ENCODE measurements around the gene FSCN2. TPM values are rescaled to one million over a fixed set of nuclear protein-coding genes. Genes with fewer than 3 reads are reported as not detected.

The FSCN2 gene
- total RNA-seq, 2 donors from 2014 or later, result 1.0 to 1.8 TPM

- peaks cover 41% of the 10 kb centered on the region for H3K36me3 Mint-ChIP-seq (ENCODE audit: low read depth)
- no peak overlapping the region for H3K4me3 ChIP-seq (ENCODE audit: low read length)
- 89 to 94% methylated on average over 22 to 36 of the region's 36 CpGs for WGBS, 2 experiments (ENCODE audit: insufficient coverage in 1 of 2, insufficient read length in 1 of 2)
- peaks cover 32% of the 10 kb centered on the region for H3K36me3 ChIP-seq (ENCODE audit: control insufficient read depth, insufficient read depth, low read length)
- no peaks in the 10 kb centered on the region for H3K27me3 ChIP-seq (ENCODE audit: control insufficient read depth, insufficient read depth, low read length, poor library complexity, severe bottlenecking)
- no peak overlapping the region for H3K27ac Mint-ChIP-seq
- no peak for DNase-seq
- no peaks in the 10 kb centered on the region for H3K27me3 Mint-ChIP-seq (ENCODE audit: insufficient read depth)
- H3K27ac ChIP-seq (ENCODE audit: low read depth, low read length), result no peak overlapping the region
- no peaks in the 10 kb centered on the region for H3K9me3 ChIP-seq (ENCODE audit: control insufficient read depth, low read length)
- H3K4me1 Mint-ChIP-seq, result peaks cover 5% of the 10 kb centered on the region
- H3K4me3 Mint-ChIP-seq, result no peak overlapping the region
- H3K9me3 Mint-ChIP-seq, result no peaks in the 10 kb centered on the region
- no peak overlapping the region for H3K9ac ChIP-seq (ENCODE audit: extremely low read depth, low read length, poor library complexity, severe bottlenecking)
- H3K4me1 ChIP-seq (ENCODE audit: control insufficient read depth, insufficient read depth, low read length), result no peaks in the 10 kb centered on the region
- TF ChIP-seq, protein P1, sequence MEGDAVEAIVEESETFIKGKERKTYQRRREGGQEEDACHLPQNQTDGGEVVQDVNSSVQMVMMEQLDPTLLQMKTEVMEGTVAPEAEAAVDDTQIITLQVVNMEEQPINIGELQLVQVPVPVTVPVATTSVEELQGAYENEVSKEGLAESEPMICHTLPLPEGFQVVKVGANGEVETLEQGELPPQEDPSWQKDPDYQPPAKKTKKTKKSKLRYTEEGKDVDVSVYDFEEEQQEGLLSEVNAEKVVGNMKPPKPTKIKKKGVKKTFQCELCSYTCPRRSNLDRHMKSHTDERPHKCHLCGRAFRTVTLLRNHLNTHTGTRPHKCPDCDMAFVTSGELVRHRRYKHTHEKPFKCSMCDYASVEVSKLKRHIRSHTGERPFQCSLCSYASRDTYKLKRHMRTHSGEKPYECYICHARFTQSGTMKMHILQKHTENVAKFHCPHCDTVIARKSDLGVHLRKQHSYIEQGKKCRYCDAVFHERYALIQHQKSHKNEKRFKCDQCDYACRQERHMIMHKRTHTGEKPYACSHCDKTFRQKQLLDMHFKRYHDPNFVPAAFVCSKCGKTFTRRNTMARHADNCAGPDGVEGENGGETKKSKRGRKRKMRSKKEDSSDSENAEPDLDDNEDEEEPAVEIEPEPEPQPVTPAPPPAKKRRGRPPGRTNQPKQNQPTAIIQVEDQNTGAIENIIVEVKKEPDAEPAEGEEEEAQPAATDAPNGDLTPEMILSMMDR (conservative IDR thresholded peaks at IDR 0.05), result no peak
Observed at GRCh38 chr17:81546906-81547613, 18.9 kb downstream of the FSCN2 start.

DNA sequence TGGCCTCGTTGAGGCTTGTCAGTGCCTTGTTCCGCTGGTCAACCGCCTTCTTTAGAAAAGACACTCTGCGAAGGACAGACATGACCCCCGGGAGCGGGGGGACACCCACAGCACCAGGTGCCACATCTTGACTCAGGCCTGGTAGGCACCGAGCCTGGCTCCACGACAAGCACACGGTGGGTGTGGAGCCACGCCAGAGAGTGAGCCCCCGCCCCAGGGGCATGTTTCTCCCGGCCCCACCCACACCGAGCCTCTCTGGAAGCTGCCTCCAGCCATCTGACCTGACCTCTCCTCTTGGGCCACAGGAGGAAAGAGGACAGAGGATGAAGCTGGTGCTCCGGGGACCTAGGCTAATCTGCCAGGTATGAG, 19.4 kb downstream of the FSCN2 start:
- no peaks in the 10 kb centered on the region for H3K27me3 Mint-ChIP-seq (ENCODE audit: insufficient read depth)
- no peaks in the 10 kb centered on the region for H3K4me1 ChIP-seq (ENCODE audit: control insufficient read depth, insufficient read depth, low read length)
- H3K27me3 ChIP-seq (ENCODE audit: control insufficient read depth, insufficient read depth, low read length, poor library complexity, severe bottlenecking), result no peaks in the 10 kb centered on the region
- H3K27ac Mint-ChIP-seq, result no peak overlapping the region
- H3K9me3 ChIP-seq (ENCODE audit: control insufficient read depth, low read length), result no peaks in the 10 kb centered on the region
- H3K4me3 ChIP-seq (ENCODE audit: low read length), result no peak overlapping the region
- TF ChIP-seq, protein P1 (conservative IDR thresholded peaks at IDR 0.05), result no peak
- H3K27ac ChIP-seq (ENCODE audit: low read depth, low read length), result no peak overlapping the region
- peaks cover 5% of the 10 kb centered on the region for H3K4me1 Mint-ChIP-seq
- H3K36me3 Mint-ChIP-seq (ENCODE audit: low read depth), result peaks cover 40% of the 10 kb centered on the region
- WGBS, 2 experiments (ENCODE audit: insufficient coverage in 1 of 2, insufficient read length in 1 of 2), result 85 to 87% methylated on average over 10 to 14 of the region's 14 CpGs
- DNase-seq, result no peak
- H3K36me3 ChIP-seq (ENCODE audit: control insufficient read depth, insufficient read depth, low read length), result peaks cover 32% of the 10 kb centered on the region
- H3K9ac ChIP-seq (ENCODE audit: extremely low read depth, low read length, poor library complexity, severe bottlenecking), result no peak overlapping the region
- H3K4me3 Mint-ChIP-seq, result no peak overlapping the region
- no peaks in the 10 kb centered on the region for H3K9me3 Mint-ChIP-seq

DNA sequence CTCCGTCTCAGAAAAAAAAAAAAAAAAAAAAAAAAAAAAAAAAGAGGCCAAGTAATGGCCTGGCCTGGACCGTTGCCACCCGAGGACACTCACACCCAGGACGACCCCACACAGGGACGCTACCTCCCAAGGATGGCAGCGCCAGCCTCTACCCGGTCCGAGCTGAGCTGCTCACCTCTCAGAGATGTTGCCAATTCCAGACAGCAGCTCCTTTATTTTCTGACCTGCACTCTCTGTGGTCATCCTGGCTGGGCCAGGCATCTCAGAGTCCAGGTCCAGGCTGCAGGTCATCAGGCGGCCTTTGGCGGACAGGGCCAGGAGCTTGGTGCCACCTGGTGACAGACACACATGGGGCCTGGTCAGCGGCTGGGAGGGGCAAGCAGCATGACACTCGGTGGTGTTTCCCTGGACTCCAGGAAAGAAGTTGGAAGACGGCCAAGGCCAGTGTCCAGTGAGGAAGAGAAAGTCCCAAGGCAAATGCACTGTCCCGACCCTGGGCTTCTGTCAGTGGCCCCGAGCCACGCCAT, 20.9 kb downstream of the FSCN2 start:
- peaks cover 36% of the 10 kb centered on the region for H3K36me3 Mint-ChIP-seq (ENCODE audit: low read depth)
- no peak overlapping the region for H3K4me3 Mint-ChIP-seq

More for the DNA sequence above, 20.9 kb downstream of the FSCN2 start:
- Histone ChIP-seq H3K27me3 (ENCODE audit: control insufficient read depth, insufficient read depth, low read length, poor library complexity, severe bottlenecking) (no peaks in the 10 kb centered on the region), H3K4me1 (ENCODE audit: control insufficient read depth, insufficient read depth, low read length) (peaks cover 3% of the 10 kb centered on the region), H3K4me3 (ENCODE audit: low read length) (no peak overlapping the region), H3K9ac (ENCODE audit: extremely low read depth, low read length, poor library complexity, severe bottlenecking) (no peak overlapping the region), H3K27ac (ENCODE audit: low read depth, low read length) (no peak overlapping the region), H3K9me3 (ENCODE audit: control insufficient read depth, low read length) (no peaks in the 10 kb centered on the region), H3K36me3 (ENCODE audit: control insufficient read depth, insufficient read depth, low read length) (peaks cover 31% of the 10 kb centered on the region)
- H3K4me1 Mint-ChIP-seq, result peaks cover 10% of the 10 kb centered on the region
- no peaks in the 10 kb centered on the region for H3K9me3 Mint-ChIP-seq
- no peaks in the 10 kb centered on the region for H3K27me3 Mint-ChIP-seq (ENCODE audit: insufficient read depth)
- TF ChIP-seq, protein P1 (conservative IDR thresholded peaks at IDR 0.05), result no peak
- H3K27ac Mint-ChIP-seq, result no peak overlapping the region
- 95 to 97% methylated on average over 14 to 15 of the region's 16 CpGs for WGBS, 2 experiments (ENCODE audit: insufficient coverage in 1 of 2, insufficient read length in 1 of 2)
- no peak for DNase-seq

Measured in endodermal cell (in vitro differentiated cells).